Fibroblast of lung (primary cell): ENCODE data around the gene ADCY3.

Experiments
- EZH2 ChIP-seq: IDR thresholded peaks from 2 replicates; pipeline ENCODE4 v1.5.1; 2012; ENCODE audit warnings: low read length, control low read depth, mild to moderate bottlenecking; ENCODE audit errors: missing control alignments
- TF ChIP-seq, protein P1 (sequence below), 2 donors: IDR thresholded peaks in 1 of 2; conservative IDR thresholded peaks in 1 of 2; 1 replicate in 1 of 2; 2 replicates in 1 of 2; pipeline ENCODE4 v1.5.1; 2011 to 2012; ENCODE audit warnings: low read length in 2 of 2, control low read depth in 1 of 2, inconsistent platforms in 1 of 2, low read depth in 1 of 2, mild to moderate bottlenecking in 1 of 2

DNA sequence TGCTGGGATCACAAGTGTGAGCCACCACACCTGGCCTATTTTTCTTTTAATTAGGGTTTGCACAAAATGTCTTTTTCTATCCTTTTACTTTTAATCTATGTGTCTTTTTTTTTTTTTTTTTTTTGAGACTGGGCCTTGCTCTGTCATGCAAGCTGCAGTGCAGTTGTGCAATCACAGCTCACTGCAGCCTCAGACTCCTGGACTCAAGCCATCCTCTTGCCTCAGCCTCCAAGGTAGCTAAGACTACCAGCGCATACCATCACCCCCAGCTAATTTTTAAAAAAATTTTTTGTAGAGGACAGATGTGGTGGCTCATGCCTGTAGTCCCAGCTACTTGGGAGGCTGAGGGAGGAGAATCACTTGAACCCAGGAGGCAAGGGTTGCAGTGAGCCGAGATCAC lies 27.1 kb downstream of the ADCY3 start:
- TF ChIP-seq, protein P1, sequence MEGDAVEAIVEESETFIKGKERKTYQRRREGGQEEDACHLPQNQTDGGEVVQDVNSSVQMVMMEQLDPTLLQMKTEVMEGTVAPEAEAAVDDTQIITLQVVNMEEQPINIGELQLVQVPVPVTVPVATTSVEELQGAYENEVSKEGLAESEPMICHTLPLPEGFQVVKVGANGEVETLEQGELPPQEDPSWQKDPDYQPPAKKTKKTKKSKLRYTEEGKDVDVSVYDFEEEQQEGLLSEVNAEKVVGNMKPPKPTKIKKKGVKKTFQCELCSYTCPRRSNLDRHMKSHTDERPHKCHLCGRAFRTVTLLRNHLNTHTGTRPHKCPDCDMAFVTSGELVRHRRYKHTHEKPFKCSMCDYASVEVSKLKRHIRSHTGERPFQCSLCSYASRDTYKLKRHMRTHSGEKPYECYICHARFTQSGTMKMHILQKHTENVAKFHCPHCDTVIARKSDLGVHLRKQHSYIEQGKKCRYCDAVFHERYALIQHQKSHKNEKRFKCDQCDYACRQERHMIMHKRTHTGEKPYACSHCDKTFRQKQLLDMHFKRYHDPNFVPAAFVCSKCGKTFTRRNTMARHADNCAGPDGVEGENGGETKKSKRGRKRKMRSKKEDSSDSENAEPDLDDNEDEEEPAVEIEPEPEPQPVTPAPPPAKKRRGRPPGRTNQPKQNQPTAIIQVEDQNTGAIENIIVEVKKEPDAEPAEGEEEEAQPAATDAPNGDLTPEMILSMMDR (conservative IDR thresholded peaks at IDR 0.05 in 1 of 2, IDR thresholded peaks at IDR 0.05 in 1 of 2; ENCODE audit: low read depth in 1 of 2, low read length in 2 of 2), result no peak
- TF ChIP-seq EZH2, result no peak
